HepG2 (cell line): ENCODE measurements around the gene CCSER2. TPM values are rescaled to one million over a fixed set of nuclear protein-coding genes. Genes with fewer than 3 reads are reported as not detected.
A peak's percentile ranks its signal among the peaks of the same experiment; 100 is the strongest.

Source experiments
- BCL6 ChIP-seq: IDR thresholded peaks from 2 replicates; pipeline ENCODE4 v1.6.1; 2016; ENCODE audit warnings: missing genetic modification reagents, missing compliant biosample characterization
- BRCA1 ChIP-seq: sonication (generic); formaldehyde crosslinking; IDR thresholded peaks from 2 replicates; pipeline ENCODE4 v1.4.0; 2020; ENCODE audit warnings: missing genetic modification reagents
- CBFB ChIP-seq: sonication (generic); formaldehyde crosslinking; IDR thresholded peaks from 2 replicates; pipeline ENCODE4 v1.4.0; 2020; ENCODE audit warnings: missing genetic modification reagents
- CEBPG ChIP-seq: IDR thresholded peaks from 2 replicates; pipeline ENCODE4 v1.6.1; 2016
- HNRNPL ChIP-seq: fragments of 200-400 bp; formaldehyde crosslinking; IDR thresholded peaks from 2 replicates; pipeline ENCODE4 v1.6.1; 2017; ENCODE audit warnings: mild to moderate bottlenecking, low read depth, low read length
- HOXA7 ChIP-seq: sonication (generic); formaldehyde crosslinking; IDR thresholded peaks from 2 replicates; pipeline ENCODE4 v1.8.1; 2022; ENCODE audit warnings: mild to moderate bottlenecking, missing genetic modification reagents, moderate library complexity
- POLR2AphosphoS5 ChIP-seq: IDR thresholded peaks from 2 replicates; pipeline ENCODE4 v1.6.1; 2012; ENCODE audit warnings: low read depth, low read length
- ZKSCAN5 ChIP-seq: sonication (generic); formaldehyde crosslinking; IDR thresholded peaks from 2 replicates; pipeline ENCODE4 v1.5.1; 2020; ENCODE audit warnings: mild to moderate bottlenecking, missing genetic modification reagents
- ZNF501 ChIP-seq: sonication (generic); formaldehyde crosslinking; IDR thresholded peaks from 2 replicates; pipeline ENCODE4 v1.5.1; 2020; ENCODE audit warnings: mild to moderate bottlenecking, moderate library complexity, missing genetic modification reagents
- ZNF546 ChIP-seq: sonication (generic); formaldehyde crosslinking; conservative IDR thresholded peaks from 2 replicates; pipeline ENCODE4 v1.8.1; 2023; ENCODE audit warnings: mild to moderate bottlenecking, missing genetic modification reagents
- ZZZ3 ChIP-seq: sonication (generic); formaldehyde crosslinking; IDR thresholded peaks from 2 replicates; pipeline ENCODE4 v1.4.0; 2020; ENCODE audit warnings: missing genetic modification reagents, mild to moderate bottlenecking, borderline replicate concordance
- polyA plus RNA-seq, 8 experiments: library from polyadenylated mRNA; depleted of rRNA in 3 of 8; stranded (reverse) in 7 of 8; unstranded in 1 of 8; fragments of >200 nt; fragmentation: Illumina TruSeq in 4 of 8; extraction: Trizol in 4 of 8; gene quantifications; 2 replicates each; pipeline versions ENCODE4 v1.2.1 to v1.2.3, GENCODE V29; 2011 to 2016; ENCODE audit warnings: low read depth in 4 of 8, missing spikeins in 1 of 8, mixed read lengths in 1 of 8; ENCODE audit not compliant: insufficient read depth in 1 of 8
- total RNA-seq, 5 experiments: library from RNA; depleted of rRNA; stranded (reverse); fragments of >200 nt; fragmentation: Illumina TruSeq; extraction: Trizol; gene quantifications; 2 replicates each; pipeline ENCODE4 v1.2.3, GENCODE V29; 2016; ENCODE audit warnings: low read depth in 1 of 5
- TF ChIP-seq, protein P1 (sequence below): IDR thresholded peaks from 2 replicates; pipeline ENCODE4 v1.6.1; 2016; ENCODE audit warnings: low read depth, borderline replicate concordance
- TF ChIP-seq, protein P2 (sequence below): sonication (generic); formaldehyde crosslinking; IDR thresholded peaks from 2 replicates; pipeline ENCODE4 v1.4.0; 2020; ENCODE audit warnings: missing genetic modification reagents, borderline replicate concordance
- TF ChIP-seq, protein P3 (sequence below): sonication (generic); formaldehyde crosslinking; IDR thresholded peaks from 2 replicates; pipeline ENCODE4 v1.8.1; 2023; ENCODE audit warnings: mild to moderate bottlenecking, missing genetic modification reagents
- TF ChIP-seq, protein P4 (sequence below): sonication (generic); formaldehyde crosslinking; IDR thresholded peaks from 2 replicates; pipeline ENCODE4 v1.8.0; 2022; ENCODE audit warnings: missing genetic modification reagents, mild to moderate bottlenecking, borderline replicate concordance
- TF ChIP-seq, protein P5 (sequence below): sonication (generic); formaldehyde crosslinking; IDR thresholded peaks from 2 replicates; pipeline ENCODE4 v1.4.0; 2020; ENCODE audit warnings: missing genetic modification reagents
- TF ChIP-seq, protein P6 (sequence below): sonication (generic); formaldehyde crosslinking; IDR thresholded peaks from 2 replicates; pipeline ENCODE4 v1.8.0; 2022; ENCODE audit warnings: low read depth, missing genetic modification reagents

The CCSER2 gene
- total and polyA plus RNA-seq, 2 of the 13 experiments (the other 11 are each of a cell fraction or from before 2014, with no cell fraction given): 13.3 to 17.2 TPM

DNA sequence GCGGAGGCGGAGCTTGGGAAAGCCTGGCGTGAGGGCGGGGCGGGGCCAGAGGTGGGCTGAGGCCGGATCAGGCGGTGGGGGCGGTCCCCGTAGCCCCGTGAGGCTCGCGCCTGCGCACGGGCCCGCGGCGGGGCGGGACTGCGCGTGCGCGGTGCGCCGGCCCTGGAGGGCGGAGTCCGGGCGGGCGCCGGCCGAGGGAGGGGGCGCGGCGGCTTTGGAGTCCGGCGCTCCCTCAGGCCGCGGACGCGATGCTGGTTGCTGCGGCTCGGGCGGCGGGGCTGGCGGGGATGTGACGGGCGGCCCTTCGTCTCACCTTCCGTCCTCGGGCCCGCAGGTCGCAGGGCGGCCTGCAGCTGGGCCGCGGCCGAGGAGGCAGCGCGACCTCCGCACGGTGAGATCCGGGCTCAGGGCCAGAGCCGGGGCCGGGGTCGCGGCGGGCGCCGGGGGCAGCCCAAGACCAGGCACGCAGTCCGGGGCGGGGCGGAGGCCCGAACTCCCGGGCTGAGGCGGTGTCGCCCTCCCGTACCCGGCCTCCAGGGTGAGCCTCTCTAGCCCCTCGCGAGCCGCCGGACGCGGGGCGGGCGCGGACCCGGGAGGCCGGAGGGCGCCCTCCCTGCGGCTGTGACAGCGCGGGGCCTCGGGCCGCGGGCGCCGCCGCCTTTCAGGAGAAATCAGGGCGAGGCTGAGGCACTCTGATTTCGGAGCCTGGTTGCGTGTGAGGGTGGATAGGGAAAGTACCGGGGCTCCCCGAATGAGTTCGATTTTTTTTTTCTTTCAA, at the start of gene CCSER2 (continued):
- no peak for TF ChIP-seq ZZZ3 (CRISPR knock-in tag)
- TF ChIP-seq, protein P1, sequence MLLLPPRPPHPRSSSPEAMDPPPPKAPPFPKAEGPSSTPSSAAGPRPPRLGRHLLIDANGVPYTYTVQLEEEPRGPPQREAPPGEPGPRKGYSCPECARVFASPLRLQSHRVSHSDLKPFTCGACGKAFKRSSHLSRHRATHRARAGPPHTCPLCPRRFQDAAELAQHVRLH: no peak
- TF ChIP-seq, protein P2, sequence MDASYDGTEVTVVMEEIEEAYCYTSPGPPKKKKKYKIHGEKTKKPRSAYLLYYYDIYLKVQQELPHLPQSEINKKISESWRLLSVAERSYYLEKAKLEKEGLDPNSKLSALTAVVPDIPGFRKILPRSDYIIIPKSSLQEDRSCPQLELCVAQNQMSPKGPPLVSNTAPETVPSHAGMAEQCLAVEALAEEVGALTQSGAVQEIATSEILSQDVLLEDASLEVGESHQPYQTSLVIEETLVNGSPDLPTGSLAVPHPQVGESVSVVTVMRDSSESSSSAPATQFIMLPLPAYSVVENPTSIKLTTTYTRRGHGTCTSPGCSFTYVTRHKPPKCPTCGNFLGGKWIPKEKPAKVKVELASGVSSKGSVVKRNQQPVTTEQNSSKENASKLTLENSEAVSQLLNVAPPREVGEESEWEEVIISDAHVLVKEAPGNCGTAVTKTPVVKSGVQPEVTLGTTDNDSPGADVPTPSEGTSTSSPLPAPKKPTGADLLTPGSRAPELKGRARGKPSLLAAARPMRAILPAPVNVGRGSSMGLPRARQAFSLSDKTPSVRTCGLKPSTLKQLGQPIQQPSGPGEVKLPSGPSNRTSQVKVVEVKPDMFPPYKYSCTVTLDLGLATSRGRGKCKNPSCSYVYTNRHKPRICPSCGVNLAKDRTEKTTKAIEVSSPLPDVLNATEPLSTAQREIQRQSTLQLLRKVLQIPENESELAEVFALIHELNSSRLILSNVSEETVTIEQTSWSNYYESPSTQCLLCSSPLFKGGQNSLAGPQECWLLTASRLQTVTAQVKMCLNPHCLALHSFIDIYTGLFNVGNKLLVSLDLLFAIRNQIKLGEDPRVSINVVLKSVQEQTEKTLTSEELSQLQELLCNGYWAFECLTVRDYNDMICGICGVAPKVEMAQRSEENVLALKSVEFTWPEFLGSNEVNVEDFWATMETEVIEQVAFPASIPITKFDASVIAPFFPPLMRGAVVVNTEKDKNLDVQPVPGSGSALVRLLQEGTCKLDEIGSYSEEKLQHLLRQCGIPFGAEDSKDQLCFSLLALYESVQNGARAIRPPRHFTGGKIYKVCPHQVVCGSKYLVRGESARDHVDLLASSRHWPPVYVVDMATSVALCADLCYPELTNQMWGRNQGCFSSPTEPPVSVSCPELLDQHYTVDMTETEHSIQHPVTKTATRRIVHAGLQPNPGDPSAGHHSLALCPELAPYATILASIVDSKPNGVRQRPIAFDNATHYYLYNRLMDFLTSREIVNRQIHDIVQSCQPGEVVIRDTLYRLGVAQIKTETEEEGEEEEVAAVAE (CRISPR knock-in tag): no peak
- TF ChIP-seq, protein P3, sequence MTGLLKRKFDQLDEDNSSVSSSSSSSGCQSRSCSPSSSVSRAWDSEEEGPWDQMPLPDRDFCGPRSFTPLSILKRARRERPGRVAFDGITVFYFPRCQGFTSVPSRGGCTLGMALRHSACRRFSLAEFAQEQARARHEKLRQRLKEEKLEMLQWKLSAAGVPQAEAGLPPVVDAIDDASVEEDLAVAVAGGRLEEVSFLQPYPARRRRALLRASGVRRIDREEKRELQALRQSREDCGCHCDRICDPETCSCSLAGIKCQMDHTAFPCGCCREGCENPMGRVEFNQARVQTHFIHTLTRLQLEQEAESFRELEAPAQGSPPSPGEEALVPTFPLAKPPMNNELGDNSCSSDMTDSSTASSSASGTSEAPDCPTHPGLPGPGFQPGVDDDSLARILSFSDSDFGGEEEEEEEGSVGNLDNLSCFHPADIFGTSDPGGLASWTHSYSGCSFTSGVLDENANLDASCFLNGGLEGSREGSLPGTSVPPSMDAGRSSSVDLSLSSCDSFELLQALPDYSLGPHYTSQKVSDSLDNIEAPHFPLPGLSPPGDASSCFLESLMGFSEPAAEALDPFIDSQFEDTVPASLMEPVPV (CRISPR knock-in tag): 0 out of 2 replicates have a peak, but pooled peaks have one; percentile 13
- TF ChIP-seq, protein P4, sequence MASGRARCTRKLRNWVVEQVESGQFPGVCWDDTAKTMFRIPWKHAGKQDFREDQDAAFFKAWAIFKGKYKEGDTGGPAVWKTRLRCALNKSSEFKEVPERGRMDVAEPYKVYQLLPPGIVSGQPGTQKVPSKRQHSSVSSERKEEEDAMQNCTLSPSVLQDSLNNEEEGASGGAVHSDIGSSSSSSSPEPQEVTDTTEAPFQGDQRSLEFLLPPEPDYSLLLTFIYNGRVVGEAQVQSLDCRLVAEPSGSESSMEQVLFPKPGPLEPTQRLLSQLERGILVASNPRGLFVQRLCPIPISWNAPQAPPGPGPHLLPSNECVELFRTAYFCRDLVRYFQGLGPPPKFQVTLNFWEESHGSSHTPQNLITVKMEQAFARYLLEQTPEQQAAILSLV (CRISPR knock-in tag): 0 out of 2 replicates have a peak, but pooled peaks have one; percentile 5
- TF ChIP-seq ZKSCAN5 (CRISPR knock-in tag): no peak
- no peak; the same call in 1 of the 2 replicates for TF ChIP-seq CBFB
- peak; percentile 41; the same call in 1 of the 2 replicates for TF ChIP-seq POLR2AphosphoS5
- TF ChIP-seq ZNF501 (CRISPR knock-in tag): no peak
- TF ChIP-seq, protein P5, sequence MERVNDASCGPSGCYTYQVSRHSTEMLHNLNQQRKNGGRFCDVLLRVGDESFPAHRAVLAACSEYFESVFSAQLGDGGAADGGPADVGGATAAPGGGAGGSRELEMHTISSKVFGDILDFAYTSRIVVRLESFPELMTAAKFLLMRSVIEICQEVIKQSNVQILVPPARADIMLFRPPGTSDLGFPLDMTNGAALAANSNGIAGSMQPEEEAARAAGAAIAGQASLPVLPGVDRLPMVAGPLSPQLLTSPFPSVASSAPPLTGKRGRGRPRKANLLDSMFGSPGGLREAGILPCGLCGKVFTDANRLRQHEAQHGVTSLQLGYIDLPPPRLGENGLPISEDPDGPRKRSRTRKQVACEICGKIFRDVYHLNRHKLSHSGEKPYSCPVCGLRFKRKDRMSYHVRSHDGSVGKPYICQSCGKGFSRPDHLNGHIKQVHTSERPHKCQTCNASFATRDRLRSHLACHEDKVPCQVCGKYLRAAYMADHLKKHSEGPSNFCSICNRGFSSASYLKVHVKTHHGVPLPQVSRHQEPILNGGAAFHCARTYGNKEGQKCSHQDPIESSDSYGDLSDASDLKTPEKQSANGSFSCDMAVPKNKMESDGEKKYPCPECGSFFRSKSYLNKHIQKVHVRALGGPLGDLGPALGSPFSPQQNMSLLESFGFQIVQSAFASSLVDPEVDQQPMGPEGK (CRISPR knock-in tag): peak; percentile 47; the same call in 1 of the 2 replicates
- no peak; the same call in 1 of the 2 replicates for TF ChIP-seq ZNF546
- TF ChIP-seq HNRNPL: no peak
- no peak for TF ChIP-seq CEBPG (CRISPR knock-in tag)
- TF ChIP-seq, protein P6, sequence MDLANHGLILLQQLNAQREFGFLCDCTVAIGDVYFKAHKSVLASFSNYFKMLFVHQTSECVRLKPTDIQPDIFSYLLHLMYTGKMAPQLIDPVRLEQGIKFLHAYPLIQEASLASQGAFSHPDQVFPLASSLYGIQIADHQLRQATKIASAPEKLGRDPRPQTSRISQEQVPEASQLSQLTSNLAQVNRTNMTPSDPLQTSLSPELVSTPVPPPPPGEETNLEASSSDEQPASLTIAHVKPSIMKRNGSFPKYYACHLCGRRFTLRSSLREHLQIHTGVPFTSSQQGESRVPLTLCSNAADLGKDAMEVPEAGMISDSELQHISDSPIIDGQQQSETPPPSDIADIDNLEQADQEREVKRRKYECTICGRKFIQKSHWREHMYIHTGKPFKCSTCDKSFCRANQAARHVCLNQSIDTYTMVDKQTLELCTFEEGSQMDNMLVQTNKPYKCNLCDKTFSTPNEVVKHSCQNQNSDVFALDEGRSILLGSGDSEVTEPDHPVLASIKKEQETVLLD (CRISPR knock-in tag): peak; percentile 6; the same call in 1 of the 2 replicates
- TF ChIP-seq BRCA1 (CRISPR knock-in tag): no peak
- TF ChIP-seq BCL6 (CRISPR knock-in tag): no peak
- no peak for TF ChIP-seq HOXA7 (CRISPR knock-in tag)
